Activated T-cell treated with anti-CD3 and anti-CD28 coated beads for 48 hours (primary cell): ENCODE results near the gene SCARB1.
"Not testable (repeated sequence)": the region's sequence is repeated elsewhere in the genome, so short reads cannot be mapped to it uniquely, and the experiment has no call there.

Source experiments
- DNase-seq: peaks from one replicate; pipeline ENCODE4 v3.0.0-alpha.2; 2020; ENCODE audit warnings: low read depth

Gene SCARB1, protein sequence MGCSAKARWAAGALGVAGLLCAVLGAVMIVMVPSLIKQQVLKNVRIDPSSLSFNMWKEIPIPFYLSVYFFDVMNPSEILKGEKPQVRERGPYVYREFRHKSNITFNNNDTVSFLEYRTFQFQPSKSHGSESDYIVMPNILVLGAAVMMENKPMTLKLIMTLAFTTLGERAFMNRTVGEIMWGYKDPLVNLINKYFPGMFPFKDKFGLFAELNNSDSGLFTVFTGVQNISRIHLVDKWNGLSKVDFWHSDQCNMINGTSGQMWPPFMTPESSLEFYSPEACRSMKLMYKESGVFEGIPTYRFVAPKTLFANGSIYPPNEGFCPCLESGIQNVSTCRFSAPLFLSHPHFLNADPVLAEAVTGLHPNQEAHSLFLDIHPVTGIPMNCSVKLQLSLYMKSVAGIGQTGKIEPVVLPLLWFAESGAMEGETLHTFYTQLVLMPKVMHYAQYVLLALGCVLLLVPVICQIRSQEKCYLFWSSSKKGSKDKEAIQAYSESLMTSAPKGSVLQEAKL

DNA sequence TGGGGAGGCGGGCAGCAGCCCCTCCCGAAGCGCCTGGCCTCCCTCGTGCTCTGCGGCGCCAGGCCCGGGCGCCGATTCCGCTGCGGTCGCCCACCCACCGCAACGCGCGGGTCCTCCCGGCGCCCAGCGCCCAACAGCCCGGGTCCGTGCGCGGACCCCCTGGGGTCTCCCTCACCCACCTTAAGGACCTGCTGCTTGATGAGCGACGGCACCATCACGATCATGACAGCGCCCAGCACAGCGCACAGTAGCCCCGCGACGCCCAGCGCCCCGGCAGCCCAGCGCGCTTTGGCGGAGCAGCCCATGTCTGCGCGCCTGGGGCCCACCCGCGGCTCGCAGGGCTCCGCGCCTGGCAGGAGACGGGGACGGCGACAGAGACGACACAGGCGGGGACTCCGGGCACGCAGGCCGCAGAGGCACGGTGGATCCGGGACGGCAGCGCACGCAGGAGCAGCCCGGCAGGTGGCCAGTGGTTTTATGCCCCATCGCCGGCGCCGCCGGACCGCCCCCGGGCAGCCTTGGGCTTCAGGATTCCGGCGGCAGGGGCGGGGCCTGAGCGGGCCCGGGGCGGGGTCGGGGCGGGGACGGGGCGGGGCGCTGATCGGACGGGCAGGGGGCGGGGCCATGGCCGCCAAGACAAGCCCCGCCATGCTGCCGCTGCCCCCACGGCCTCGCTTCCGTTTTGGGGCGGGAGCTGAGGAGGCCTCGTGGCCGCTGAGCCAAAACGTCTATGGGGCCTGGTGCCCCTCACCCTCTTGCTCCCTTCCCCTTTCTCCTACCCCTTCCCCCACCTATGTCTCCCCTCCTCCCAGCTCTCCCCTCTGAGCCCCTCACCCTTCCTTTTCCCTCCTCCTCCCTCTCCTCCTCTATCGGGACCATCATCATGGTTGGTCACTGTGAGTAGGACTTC lies at the start of gene SCARB1:
Gene SCARB1, minus strand, starts transcription at position 449 of the 910 bp plus-strand sequence. Its CDS starts 144 bp downstream, at position 305.
- DNase-seq: peak; percentile 82

DNA sequence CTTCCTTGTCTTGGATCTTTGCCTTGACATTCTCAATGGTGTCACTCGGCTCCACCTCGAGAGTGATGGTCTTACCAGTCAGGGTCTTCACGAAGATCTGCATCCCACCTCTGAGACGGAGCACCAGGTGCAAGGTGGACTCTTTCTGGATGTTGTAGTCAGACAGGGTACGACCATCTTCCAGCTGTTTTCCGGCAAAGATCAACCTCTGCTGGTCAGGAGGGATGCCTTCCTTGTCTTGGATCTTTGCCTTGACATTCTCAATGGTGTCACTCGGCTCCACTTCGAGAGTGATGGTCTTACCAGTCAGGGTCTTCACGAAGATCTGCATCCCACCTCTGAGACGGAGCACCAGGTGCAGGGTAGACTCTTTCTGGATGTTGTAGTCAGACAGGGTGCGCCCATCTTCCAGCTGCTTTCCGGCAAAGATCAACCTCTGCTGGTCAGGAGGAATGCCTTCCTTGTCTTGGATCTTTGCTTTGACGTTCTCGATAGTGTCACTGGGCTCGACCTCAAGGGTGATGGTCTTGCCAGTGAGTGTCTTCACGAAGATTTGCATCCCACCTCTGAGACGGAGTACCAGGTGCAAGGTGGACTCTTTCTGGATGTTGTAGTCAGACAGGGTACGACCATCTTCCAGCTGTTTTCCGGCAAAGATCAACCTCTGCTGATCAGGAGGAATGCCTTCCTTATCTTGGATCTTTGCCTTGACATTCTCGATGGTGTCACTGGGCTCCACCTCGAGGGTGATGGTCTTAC lies 49.0 kb upstream of the SCARB1 start:
- not testable (repeated sequence) for DNase-seq

DNA sequence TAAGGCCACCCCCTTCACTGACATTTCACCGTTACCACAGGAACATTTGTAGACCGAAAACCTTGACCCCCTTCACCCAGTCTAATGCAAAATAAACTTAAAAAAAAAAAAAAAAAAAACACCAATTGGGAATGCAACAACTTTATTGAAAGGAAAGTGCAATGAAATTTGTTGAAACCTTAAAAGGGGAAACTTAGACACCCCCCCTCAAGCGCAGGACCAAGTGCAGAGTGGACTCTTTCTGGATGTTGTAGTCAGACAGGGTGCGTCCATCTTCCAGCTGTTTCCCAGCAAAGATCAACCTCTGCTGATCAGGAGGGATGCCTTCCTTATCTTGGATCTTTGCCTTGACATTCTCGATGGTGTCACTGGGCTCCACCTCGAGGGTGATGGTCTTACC lies 47.9 kb upstream of the SCARB1 start:
- DNase-seq: not testable (repeated sequence)

DNA sequence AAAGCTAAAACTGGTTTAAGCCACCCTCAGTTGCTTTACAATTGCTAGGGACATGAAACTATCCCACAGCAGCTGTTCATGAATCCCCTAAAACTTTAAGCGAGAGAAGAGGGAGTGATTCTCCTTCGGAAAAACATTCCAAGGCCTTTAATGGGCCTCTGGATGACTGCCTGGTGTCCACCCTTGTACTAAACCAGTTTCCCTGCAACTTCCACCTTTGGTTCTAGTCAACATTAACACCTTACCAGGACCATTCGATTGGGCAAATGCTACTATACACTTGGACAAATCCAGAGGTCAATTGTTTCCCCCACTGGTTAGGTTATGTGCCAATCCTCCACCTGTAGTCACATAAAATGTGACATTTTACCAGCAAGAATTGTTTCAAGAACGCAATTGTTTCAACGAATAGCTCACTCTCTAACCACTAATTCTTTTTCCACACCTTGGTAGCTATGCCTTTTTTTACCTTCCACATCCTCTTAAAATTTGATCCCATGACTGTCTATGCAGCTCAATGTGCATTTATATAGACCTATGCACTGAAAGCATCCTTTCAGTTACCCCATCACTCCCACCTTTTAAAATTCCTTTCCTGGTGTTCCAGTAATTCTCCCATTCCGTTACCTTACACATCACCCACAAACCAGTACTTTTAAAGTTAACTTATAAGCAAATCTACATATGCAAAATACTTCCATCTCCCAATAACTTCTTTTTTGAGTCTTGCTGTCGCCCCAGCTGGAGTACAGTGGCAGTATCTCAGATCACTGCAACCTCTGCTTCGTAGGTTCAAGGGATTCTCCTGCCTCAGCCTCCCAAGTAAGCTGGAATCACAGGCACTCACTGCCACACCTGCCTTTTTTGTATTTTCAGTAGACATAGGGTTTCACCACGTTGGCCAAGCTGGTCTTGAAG lies 47.2 kb upstream of the SCARB1 start:
- no peak for DNase-seq

DNA sequence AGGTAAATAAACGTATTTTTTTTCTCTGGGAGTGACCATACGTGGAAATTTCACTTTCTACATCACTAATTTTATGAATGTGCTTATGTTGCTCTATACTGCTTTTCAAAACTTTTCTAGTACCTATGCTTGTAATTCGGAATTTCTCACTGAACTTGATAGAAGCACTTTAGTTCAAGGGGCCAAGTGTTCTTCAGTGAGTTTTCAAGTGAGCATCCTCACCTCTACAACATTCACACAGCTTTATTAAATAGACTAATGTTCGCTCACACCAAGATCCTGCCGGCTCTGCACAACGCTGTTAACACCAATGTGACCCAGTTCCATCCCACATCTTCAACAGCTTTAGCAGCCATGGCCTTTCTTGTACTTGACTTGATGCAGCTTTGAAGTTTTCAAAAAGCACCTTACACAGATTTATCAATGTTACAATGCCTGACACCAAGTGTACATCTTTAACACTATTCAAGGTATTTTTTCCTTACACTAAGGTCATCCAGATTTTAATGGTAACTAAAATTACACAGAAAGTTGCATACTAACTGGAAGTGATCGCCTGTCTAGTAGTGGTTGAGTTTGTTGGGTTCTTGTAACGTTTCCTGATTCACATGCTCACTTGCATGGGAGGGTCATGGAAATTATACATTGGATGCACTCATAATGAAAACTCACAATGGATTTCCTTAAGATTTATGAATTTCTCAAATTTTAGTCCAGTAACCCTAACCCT lies 46.3 kb upstream of the SCARB1 start:
- no peak for DNase-seq

DNA sequence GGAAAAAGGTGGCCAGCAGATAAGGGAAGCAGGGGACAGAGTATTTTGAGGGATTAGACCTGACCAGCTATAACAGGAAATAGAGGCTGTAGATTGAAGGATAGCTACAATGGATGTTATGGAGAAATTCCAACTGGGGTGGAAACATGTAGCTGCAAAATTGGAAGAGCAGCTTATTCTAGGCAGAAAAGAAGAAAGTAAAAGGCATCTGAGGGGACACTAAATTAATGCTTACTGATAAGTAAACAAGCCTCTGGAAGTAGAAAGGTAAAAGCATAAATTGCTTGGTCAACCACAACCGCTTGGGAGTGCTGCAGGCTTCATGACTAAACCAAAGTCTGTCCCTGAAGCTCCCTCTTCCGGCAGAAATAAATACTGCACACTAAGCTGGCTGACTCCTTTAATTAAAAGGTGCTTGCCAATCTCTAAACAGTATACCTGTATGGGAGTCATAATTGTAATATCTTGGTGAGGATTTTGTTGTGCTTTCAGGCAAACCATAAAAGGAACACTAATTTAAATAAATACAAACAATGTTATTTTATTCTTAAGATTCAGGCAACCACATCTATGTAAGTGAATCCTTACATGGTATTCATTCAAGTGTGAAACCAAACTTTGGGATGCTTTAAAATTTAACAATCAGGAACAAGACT lies 43.1 kb upstream of the SCARB1 start:
- DNase-seq: peak; percentile 73

DNA sequence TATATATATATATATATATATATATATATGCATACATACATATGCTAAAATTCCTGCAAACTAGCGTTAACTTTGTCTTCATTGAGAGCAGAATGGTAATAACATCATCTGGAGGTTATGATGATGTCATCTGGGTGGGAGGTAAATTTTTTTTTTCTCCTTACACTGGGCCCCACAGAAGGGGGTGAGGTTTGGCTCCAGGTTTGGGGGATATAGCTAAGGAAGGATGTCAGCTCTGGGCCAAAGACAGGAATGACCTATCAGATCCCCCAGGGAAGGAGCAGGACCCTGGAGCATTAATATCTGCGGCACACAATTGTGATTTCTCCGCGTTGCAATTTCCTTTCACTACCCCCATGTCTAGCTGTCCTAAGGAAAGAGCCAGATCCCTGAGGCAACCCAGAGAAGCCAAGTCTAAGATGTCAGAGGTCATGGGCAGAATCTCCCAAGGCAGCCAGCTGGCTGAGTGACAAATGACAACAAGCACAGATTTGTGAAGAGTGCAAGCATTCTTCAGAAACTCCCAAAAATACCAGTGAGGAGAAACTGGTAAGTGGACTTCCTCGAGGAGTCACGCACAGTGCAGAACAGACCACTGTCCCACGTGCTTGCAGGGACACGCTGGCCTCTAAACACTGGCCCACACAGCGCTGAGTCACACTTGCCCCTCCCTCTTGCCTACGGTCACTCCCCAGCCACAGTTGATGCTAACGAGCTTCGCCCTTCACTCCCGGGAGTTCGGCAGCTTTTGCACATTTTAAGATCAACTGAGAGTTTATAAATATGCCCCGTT lies 40.8 kb upstream of the SCARB1 start:
- DNase-seq: no peak

DNA sequence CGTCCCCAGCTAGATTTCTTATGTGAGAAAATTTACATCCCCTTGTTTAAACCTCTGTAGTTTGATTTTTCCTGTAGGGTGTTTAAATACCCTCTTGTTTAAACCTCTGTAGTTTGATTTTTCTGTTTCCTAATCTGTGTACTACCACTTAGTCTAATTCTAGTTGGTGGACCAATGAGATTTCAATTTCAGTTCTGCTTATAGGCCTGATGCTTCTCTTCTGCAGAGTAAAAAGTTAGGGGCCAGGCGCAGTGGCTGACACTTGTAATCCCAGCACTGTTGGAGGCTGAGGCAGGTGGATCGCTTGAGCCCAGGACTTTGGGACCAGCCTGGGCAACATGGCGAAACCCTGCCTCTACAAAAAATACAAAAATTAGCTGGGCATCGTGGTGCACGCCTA lies 39.3 kb upstream of the SCARB1 start:
- no peak for DNase-seq

DNA sequence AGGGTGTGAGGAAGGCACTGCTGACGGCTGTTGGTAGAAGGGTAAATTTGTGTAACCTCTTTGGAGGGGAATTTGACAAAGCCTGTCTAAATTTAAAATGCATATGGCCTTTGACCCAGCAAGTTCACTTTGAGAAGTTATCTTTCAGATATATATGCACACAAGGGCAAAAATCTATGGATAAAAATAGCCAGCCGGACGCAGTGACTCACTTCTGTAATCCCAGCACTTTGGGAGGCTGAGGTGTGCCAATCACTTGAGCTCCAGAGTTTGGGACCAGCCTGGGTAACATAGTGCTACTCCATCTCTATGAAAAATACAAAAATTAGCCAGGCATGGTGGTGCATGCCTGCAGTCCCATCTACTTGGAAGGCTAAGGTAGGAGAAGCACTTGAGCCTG lies 37.3 kb upstream of the SCARB1 start:
- DNase-seq: no peak

DNA sequence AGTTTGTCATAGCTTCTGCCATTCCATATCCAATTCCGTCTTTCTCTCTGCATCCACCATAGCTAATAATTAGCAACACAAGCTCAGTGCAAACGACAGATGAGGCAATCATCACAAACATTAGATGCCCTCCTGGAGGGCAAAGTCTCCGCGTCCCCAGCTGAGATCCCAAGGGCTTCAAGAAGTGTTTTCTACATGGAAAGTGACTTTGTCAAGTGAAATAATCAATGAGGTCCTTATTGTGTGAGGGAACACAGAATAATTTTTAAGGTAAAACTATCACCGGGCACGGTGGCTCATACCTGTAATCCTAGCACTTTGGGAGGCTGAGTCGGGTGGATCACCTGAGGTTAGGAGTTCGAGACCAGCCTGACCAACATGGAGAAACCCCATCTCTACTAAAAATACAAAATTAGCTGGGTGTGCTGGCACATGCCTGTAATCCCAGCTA lies 36.7 kb upstream of the SCARB1 start:
- DNase-seq: not testable (repeated sequence)

DNA sequence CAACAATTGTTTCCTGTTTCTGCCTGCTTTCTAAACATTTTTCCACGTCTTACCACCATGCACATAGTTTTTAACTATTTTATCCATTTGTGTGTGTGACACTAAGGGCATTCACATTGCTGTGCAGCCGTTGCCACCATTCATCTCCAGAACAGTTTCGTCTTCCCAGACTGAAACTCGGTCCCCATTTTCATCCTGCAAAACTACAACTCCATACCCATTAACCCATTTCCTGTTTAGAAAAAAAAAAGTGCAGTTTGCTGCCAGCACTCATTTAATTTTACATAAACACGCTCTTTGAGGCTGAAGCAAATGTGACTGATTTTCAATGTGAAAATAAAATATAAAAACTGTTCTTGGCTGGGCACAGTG lies 35.2 kb upstream of the SCARB1 start:
- DNase-seq: no peak

DNA sequence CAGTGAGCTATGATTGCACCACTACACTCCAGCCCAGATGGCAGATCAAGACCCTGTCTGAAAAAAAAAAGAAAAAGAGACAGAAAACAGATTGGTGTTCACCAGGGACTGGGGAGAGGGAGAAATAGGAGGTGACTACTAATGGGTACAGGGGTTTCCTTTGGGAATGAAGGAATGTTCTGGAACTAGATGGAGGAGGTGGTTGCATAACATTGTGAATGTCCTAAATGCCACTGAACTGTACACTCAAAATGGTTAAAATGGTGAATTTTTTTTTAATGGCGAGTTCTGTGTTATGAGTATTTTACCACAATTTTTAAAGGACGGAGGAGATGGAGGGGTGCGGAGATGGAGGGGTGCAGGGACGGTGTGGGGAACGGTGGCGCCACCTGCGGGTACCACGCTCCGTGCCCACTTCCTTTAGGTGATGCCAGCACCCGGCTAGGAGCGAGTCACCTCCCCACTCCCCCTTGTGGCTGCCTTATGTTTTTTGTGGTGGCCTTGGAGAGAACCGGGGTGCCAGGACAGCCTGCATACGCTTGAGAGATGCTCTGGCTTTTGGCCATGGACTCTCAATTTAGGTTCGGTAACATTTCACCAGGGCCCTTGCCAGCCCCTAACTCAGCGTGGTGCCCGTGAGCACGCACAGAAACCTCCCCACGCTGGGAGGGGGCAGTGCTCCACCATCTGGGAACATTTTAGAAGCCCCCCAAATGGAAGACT lies 34.7 kb upstream of the SCARB1 start:
- DNase-seq: peak; percentile 62

DNA sequence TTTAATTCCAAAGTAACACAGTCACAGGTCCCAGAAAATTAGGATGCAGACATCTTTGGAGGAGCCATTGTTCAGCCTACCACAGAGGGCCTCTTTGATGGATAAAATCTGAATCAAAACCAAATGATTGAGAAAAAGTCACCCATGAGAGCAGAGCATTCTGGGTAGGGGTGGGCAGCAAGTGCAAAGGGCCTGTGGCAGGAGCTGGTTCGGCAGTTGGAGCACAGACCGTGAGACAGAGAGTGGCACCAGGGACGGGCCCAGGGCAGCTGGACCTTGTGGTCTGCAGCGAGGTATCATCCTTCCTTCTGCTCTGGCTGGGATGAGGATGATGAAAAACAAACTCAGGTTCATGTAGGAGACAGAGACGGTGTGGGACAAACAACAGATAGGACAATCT lies 32.8 kb upstream of the SCARB1 start:
- DNase-seq: no peak

DNA sequence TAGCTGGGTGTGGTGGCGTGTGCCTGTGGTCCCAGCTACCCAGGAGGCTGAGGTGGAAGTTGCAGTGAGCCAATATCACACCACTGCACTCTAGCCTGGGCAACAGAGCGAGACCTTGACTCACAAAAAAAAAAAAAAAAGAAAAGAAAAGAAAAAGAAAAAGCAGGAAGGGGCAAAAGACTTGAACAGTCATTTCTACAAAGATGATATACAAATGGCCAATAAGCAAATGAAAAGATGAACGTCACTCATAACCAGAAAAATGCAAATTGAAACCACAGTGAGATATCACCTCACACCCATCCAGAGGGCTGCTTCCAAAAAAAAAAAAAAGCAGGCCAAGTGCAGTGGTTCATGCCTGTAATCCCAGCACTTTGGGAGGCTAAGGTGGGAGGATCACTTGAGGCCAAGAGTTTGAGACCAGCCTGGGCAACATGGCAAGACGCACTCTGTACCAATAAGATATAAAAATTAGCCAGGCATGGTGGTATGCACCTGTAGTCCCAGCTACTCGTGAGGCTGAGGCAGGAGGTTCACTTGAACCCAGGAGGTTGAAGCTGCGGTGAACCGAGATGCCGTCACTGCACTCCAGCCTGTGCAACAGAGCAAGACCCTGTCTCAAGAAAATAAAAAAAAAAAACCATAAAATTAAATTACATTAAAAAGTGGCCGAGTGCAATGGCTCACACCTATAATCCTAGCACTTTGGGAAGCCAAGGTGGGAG lies 30.3 kb upstream of the SCARB1 start:
- DNase-seq: no peak

DNA sequence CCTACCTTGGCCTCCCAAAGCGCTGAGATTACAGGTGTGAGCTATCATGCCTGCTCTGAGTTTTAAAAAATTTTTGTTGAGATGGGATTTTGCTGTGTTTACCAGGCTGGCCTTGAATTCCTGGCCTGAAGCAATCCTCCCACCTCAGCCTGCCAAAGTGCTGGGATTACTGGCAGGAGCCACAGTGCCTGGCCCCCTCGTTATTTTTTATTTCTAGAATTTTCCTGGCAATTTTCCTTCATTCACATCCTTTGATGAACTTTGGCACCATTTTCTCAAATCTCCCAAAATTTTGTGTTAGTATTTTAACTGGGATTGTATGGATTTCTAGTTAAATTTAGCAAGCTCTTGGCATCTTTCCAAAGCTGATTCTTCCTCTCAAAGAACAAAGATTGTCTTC lies 24.6 kb upstream of the SCARB1 start:
- DNase-seq: no peak

DNA sequence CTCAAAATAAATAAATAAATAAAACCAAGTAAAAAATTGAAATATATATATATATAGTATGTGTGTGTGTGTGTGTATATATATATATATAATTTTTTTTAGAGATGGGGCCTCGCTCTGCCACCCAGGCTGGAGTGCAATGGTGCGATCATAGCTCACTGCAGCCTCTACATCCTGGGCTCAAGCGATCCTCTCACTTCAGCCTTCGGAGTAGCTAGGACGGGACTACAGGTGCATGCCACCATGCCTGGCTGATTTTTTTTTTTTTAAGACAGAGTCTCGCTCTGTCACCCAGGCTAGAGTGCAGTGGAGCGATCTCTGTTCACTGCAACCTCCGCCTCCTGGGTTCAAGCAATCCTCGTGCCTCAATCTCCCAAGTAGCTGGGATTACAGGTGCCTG lies 24.1 kb upstream of the SCARB1 start:
- DNase-seq: not testable (repeated sequence)
